GM19395 (cell line): Measurements from ENCODE around the gene FSTL1.

Source experiments
- ATAC-seq: cut with Tn5 transposase; IDR thresholded peaks from one replicate; pipeline ENCODE4 v1.9.1; 2021; ENCODE audit warnings: mild to moderate bottlenecking, moderate library complexity; ENCODE audit not compliant: unreplicated experiment

Gene FSTL1

GRCh38 chr3:120450600-120451271 lies at the start of gene FSTL1:
FSTL1 (minus strand) TSS chr3:120450992; CDS start chr3:120450746, 246 bp downstream.
- no peak for ATAC-seq

- no peak for ATAC-seq
Measured at GRCh38 chr3:120498556-120499346, 48.0 kb upstream of the FSTL1 start.

GRCh38 chr3:120497818-120498217 lies 47.0 kb upstream of the FSTL1 start:
- ATAC-seq, result no peak

GRCh38 chr3:120497336-120497735 lies 46.5 kb upstream of the FSTL1 start:
- no peak for ATAC-seq

GRCh38 chr3:120496278-120497002 lies 45.6 kb upstream of the FSTL1 start:
- no peak for ATAC-seq

- no peak for ATAC-seq
Measured at GRCh38 chr3:120495809-120496208, 45.0 kb upstream of the FSTL1 start.

- ATAC-seq, result no peak
Measured at GRCh38 chr3:120492103-120492502, 41.3 kb upstream of the FSTL1 start.

- no peak for ATAC-seq
Measured at GRCh38 chr3:120489421-120489820, 38.6 kb upstream of the FSTL1 start.

GRCh38 chr3:120488296-120488695 lies 37.5 kb upstream of the FSTL1 start:
- no peak for ATAC-seq

GRCh38 chr3:120487191-120487650 lies 36.4 kb upstream of the FSTL1 start:
- no peak for ATAC-seq

GRCh38 chr3:120481081-120481480 lies 30.3 kb upstream of the FSTL1 start:
- ATAC-seq, result no peak

GRCh38 chr3:120477781-120478180 lies 27.0 kb upstream of the FSTL1 start:
- ATAC-seq, result no peak

- ATAC-seq, result no peak
Measured at GRCh38 chr3:120475722-120476377, 25.1 kb upstream of the FSTL1 start.

GRCh38 chr3:120473896-120474675 lies 23.3 kb upstream of the FSTL1 start:
- no peak for ATAC-seq

- no peak for ATAC-seq
Measured at GRCh38 chr3:120473389-120473788, 22.6 kb upstream of the FSTL1 start.

GRCh38 chr3:120472121-120472844 lies 21.5 kb upstream of the FSTL1 start:
- no peak for ATAC-seq

GRCh38 chr3:120471643-120472042 lies 20.9 kb upstream of the FSTL1 start:
- no peak for ATAC-seq

GRCh38 chr3:120470870-120471269 lies 20.1 kb upstream of the FSTL1 start:
- no peak for ATAC-seq

GRCh38 chr3:120469882-120470301 lies 19.1 kb upstream of the FSTL1 start:
- ATAC-seq, result no peak

GRCh38 chr3:120469440-120469839 lies 18.6 kb upstream of the FSTL1 start:
- no peak for ATAC-seq
